ENCODE data around the gene ARIH1.

ARIH1 gene

DNA sequence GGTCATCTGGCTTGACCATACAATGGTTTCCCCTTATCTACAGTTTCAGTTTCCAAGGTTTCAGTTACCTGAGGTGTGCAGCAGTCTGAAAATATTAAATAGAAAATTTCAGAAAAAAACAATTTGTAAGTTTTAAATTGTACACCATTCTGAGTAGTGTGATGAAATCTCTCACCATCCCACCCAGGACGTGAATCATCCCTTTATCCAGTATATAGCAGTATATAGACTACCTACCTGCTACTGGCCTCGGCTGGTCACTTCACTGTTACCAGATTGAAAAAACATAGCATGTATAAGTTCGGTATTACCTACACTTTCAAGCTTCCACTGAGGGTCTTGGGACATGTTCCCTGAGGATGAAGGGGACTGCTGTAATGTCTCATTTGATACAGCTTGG, 12.0 kb downstream of the ARIH1 start:
- DNase-seq = no peak

DNA sequence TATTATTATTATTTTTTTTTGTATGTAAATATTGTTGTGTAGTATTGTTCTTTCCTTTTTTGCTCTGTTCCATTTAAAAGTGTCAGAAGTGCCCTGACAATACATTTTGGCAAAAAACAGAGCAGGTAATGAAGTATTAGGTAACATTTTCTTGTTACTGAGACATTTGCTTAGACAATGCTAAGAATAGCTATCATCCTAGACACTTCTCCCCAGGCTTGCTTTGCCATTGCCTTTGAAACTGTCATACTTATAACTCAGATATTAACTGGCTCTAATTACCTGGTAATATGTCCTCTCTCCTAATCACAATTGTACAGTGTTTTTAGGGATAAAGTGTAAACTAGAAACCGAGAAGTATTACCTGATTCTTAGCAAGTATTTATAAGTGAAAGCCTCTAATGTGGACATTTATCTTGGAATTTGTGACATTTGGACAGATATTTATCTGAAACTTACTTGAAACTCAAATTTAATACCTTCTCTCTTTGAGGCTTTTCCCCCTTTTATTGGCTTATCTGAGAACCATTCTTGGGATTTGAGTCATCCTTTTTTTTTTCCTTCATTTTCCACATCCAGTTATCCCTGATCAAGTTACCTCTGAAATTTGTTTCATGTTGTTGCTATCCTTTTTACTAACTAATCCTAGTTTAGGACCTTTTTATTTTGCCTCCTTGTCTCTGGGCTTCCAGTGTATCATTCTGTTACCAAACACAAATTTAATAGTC, 13.1 kb downstream of the ARIH1 start:
- no peak for DNase-seq

DNA sequence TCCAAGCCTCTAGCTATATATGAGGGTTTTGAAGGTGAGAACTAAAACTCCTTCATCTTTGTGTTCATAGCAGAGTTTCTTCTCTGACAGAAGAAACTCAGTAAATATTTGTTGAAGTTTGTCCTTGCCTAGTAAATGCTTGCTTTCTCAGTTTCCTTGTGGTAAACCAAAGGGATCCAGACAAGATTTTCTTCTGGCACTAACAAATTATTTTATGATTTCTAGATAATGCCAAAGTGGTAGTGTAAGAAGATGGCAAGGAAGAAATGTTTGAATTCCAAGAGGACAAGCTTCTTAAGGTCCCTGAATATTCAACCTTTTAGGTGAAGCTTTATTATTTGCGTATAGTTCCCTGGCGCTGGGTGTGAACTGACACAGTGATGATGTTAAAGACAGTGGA, 14.4 kb downstream of the ARIH1 start:
- no peak for DNase-seq

DNA sequence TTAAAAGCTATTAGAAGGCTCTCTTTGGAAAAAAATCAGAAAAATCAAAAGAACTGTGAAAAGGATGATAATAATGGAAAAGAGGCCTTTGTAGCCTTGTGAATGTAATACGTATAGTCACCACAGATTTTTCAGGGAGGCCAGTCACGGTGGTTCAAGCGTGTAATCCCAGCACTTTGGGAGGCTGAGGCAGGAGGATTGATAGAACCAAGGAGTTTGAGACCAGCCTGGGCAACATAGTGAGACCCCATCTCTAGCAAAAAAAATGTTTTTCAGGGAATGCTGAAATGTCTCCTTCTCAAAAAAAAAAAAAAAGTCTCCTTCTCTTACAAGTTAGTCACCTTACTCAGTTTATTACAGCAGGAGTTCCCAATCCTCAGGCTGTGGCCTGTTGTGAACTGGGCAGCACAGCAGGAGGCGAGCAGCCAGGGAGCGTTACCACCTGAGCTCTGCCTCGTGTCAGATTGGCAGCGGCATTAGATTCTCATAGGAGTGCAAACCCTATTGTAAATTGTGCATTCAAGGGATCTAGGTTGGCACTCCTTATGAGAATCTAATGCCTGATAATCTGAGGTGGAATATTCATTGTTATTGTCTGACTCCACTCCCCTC, 15.9 kb downstream of the ARIH1 start:
- DNase-seq = no peak

DNA sequence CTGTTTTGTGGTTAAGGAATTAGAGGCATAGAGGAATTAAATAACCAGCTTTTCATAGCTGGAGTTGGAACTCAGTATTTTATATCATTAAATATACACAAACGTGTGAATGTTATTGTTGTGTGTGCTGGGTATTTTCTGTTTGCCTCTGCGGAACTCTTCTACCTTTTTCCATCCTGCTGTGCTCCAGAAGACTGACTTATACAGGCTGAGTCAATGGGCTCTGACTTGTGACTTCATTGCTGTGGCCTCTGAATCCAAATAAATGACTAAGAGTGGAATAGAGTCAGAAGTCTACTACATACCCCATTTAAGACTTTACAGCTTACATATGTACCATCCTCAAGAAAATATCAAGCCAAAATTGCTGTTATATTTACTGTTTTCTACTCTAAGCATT, 17.6 kb downstream of the ARIH1 start:
- no peak for DNase-seq

DNA sequence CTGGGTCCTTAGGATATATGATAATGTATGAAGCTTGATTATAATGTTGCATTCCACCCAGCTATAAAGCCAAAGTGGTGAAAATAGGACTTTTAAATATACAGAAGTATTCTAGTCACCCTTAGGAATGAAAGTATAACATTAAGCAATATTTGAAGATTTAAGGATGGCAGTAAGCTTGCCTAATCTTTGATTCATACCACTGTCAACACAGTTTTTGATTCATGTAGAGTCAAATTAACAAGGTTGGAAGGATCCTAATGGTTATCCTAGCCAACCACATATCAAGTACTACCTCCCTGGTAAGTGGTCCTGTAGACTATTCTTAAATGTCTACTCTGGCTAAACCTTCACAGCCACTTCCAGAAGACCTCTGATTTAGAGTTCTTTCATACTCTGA, 18.6 kb downstream of the ARIH1 start:
- no peak for DNase-seq

DNA sequence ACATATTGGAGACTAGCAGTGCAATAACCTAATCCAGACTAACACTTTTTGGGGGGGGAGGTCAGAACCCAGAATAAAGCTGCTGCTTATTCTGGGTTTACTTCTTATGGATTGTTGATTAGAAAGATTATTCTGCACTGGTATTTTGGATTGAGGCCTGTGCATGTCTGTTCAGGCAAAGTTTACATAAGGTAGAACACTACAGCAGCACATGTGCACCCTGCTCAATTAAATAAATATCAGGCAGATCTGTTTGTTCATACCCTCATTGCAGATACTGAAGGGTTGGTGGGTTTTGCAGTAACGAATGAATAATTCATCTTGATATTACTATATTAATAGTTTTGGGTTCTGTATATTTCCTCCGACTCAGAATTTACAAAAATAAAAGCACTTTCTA, 19.1 kb downstream of the ARIH1 start:
- no peak for DNase-seq

DNA sequence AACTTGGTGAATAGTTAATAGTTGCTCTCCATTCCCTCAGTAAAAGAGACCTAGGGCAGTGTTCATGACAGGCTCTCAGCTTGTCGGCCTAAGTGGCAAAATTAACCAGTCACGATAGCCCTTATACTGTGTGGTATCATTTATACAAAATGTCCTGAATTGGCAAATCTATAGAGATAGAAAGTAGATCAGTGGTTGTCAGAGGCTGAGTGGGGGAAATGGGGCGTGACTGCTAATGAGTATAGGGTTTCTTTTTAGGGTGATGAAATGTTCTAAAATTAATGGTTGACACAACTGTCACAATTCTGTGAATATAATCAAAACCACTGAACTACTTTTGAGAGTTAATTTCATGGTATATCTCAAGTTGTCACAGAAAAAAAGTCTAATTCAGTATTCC, 20.9 kb downstream of the ARIH1 start:
- DNase-seq = no peak

DNA sequence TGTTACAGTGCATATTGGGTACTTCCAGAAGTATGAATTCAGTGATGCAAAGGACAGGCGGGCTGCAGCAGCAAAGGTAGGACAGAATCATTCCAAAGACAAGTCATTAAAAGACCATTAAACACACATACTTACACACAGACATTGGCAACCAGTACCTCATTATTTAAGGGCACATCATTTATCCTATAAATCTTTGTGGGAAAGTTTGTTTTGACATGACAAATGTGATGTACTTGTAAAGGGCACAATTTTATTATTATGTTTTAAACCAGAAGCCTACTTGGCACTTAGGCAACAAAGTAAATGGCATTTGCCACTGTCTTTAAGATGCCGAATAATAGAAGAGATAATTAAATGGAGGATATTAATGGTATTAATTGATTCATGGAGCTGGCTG, 22.7 kb downstream of the ARIH1 start:
- DNase-seq = no peak

DNA sequence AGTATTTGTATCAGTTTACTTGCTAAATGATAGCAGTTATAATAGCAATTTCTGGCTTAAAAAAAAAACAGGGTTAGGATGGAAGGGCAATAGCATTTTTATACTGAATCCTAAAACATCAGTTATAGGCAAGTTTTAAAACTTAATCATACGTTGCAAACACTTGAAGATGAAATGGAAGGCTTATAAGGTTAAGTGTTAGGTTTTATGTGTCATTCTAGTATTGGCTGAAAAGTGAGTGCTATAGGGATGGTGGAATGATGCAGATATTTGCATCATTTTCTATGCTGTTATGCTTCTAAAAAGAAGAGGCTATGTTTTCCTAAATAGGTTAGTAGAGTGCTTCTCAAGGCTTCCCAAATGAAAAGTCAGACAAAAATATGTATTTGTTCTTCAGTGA, 23.3 kb downstream of the ARIH1 start:
- no peak for DNase-seq

DNA sequence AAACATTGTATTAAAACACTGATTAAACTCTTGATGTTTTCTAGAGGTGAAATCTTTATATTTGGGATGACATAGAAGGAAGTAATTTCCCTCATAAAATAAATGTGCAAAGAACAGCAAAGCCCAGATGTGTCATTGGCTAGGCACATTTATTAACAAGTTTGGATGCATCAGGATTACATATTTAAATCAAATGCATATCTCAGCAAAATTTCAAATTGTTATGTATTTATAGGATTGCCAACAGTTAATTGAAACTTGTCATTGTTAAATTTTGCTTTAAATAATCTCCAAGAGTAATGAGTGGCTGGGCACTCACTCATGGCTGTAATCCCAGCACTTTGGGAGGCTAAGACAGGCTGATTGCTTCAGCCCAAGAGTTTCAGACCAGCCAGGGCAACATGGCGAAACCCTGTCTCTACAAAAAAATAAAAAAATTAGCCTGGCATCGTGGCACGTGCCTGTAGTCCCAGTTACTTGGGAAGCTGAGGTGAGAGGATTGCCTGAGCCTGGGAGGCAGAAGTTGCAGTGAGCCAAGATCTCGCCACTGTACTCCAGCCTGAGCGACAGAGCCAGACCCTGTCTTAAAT, 28.2 kb downstream of the ARIH1 start:
- peak in 2 of 56 donors; percentile 3 to 7 for DNase-seq

DNA sequence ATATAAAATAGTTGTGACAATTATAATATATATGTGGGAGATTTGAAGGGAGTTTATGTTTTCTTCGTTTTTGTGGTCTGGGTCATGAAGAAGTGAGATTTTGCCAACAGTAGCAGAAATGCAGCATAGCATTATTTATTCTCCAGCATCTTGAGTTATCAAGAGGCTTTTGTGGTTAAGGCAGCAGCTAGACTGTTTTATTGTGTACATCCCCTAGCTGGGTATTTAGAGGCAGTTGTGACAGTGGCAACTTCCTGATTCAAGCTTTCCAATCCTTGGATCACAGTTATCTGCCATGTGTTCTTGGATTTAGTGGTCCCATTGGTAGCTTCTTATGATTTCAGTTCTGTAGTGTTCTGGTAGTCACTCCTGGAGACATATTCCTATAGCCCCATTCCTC, 29.0 kb downstream of the ARIH1 start:
- DNase-seq = no peak

DNA sequence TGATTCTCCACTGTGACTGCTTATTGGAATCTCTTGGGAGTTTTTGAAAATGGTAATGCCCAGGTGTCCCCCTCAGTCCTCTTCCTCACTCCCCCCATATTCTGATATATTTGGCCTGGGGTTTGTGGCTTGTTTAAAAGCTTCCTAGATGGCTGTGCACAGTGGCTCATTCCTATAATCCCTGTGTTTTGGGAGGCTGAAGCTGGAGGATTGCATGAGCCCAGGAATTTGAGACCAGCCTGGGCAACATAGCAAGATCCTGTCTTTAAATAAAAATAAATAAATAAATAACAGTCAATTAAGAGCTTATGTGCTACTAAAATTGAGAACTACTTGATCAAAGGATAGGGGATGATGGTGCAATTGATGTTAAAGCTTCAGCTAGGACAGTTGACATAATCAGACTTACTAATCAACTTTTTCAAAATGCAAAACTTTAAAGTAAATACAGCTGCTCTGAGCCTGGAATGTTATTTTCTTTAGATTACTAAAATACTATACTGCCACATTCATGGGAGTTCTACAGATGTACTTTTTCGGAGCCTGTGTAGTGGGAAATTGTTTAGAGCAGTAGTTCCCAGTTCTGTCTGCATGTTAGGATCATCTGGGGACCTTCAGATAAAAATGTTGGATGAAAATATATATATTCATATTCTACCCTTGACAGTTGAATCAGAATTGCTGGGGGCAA, 33.4 kb downstream of the ARIH1 start:
- no peak for DNase-seq

DNA sequence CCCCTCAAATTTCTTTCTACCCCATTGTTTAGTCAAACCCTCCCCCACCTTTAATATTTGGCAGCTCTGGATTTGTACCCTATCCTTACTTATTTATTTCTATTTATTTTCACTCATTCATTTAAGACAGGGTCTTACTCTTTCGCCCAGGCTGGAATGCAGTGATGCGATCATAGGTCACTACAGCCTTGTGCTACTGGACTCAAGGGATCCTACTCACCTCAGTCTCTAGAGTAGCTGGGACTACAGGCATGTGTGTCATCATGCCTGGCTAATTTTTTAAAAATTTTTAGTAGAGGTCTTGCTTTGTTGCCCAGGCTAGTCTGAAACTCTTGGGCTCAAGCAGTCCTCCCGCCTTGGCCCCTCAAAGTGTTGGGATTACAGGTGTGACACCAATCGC, 35.4 kb downstream of the ARIH1 start:
- DNase-seq = no peak

DNA sequence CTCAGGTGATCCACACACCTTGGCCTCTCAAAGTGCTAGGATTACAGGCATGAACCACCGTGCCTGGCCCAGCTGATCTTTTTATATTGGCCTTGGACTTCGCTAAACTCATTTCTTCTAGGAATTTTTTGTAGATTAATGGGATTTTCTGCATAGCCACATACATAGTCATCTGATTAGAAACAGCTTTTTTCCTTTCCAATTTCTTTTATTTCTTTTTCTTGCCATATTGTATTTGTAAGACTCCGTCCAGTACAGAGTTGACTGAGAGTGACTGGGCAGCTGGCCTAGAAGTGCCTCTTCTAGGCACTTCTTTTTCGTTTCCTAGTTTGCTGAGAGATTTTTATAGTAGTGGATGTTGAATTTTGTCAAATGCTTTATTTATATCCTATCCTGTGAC, 37.4 kb downstream of the ARIH1 start:
- DNase-seq = no peak

DNA sequence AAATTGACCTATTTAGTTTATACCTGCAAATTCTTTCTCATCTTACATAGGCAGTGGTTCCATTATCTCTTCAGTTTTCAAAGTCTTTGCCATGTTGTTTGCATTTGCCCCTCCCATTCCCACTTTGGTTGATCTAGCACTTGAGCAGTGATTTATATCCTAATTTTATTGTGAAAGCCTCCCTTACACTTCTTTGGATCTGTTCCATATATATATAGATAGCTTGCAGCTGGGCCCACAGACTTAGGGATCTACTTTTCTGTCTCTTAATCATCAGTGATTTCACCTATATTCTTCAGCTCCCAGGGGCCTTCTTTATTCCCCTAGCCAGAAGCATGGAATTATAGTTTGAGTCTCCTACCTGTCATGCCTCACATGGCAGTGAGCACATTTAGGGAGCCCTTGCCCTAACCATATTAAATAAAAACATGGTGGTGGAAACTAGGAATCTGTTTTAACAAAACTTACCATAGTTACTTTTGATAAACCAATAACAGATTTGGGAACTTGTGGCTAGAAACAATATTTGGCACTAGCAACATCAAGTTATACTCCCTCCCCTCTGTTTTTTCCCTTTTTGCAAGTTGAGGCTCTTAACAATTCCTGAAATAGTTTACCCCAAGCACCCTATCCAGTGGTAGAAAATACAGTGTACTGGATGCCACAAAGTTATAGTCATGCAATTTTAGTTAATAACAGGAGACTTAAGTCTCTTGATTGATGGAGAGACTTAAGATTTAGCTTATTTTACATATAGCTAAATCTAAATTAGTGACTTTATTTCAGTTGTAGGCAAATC, 41.7 kb downstream of the ARIH1 start:
- no peak for DNase-seq

DNA sequence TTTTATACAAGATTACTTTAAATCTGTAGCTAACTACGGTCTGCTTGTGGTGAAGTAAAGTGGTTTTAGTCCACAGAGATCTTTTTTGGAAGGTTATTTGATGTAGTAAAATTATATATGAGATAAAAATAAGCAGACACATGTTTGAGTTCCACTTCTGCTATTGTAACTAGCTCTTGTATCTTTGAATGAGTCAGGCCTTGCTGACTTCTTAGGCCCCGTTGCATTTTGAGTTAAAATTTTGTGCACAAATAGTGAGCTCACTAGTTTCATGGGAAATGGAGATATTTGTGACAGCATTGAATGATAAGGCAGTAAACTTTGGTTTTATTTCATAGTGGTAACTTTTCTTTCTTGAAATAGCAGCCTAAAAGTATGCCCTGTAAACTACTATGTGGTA, 42.6 kb downstream of the ARIH1 start:
- DNase-seq = no peak

DNA sequence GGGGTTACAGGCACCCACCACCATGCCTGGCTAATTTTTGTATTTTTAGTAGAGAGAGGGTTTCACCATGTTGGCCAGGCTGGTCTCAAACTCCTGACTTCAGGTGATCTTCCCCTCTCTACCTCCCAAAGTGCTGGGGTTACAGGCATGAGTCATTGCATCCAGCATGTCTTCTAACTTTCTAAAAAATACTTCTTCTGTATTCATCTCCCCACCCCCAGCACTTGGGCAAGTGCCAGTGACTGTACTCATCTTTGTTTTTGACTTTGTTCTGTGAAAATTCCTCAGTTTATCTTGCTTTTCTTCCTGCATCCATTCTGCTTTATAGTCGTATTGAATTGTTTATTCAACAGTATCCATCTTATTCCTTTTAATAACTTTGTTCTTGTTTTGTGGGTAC, 47.6 kb downstream of the ARIH1 start:
- peak in 3 of 56 donors; percentile 6 to 13 (median 6) for DNase-seq

DNA sequence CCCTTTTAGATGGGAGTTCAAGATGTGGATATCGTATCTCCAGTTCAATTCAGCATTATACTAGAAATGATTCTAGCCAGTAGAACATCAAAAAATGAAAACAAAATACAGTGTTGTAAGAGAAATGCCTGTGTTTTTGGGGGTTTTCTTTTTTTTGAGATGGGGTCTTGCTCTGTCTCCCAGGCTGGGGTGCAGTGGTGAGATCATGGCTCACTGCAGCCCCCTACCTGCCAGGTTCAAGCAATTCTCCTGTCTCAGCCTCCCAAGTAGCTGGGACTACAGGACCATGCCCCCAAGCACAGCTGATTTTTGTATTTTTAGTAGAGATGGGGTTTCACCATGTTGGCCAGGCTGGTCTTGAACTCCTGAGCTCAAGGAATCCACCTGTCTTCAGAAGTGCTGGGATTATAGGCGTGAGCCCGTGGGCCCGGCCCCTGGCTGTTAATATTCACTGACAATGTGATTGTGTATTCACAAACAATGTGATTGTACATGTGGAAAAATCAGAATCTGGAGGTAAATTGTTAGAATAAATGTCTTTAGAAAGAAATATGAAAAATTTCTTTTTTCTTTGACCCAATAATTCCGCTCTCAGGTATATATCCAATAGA, 59.0 kb downstream of the ARIH1 start:
- no peak for DNase-seq

DNA sequence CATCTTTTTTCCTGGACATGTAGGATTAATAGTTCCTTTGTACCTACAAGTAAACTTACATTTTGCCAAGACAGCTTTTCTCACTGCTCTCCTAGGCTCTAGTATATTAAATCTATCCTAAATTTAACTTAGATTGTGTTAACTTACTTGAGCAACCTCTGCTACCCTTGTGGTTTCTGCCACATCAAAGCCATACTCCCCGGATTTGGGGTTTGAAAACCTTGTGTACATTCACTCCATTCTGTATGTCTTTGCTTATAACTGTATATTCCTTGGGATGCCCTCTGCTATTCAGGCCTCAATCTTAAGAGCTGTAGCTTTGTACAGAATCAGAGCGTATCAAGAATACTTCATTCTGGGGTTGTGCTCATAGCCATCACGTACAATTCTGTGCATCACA, 60.4 kb downstream of the ARIH1 start:
- no peak for DNase-seq

DNA sequence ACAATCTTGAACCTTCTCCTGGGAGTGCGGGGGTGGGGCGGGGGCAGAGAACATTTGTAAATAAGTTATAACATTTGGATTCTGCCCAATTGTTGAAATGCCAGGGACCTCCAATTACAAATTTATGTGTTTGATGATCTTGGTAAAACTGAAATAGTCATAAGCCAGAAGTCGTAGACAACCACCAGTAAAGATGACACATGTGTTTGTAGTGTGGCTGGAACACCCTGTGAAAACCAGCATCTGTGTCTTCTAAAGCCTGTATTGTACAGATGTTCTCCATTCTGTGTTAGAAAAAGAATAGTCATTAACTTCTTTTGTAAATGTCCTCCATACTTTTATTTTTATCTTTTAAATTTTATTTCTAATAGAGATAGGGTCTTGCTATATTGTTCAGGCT, 61.8 kb downstream of the ARIH1 start:
- no peak for DNase-seq
